Smooth muscle cell (in vitro differentiated cells): ENCODE results near the gene MLLT3. TPM values are rescaled to one million over a fixed set of nuclear protein-coding genes. Genes with fewer than 3 reads are reported as not detected.

Experiments
- DNase-seq: peaks from one replicate; lab custom pipeline; 2025; ENCODE audit not compliant: unreplicated experiment; lab: John Stamatoyannopoulos, UW
- H2AFZ ChIP-seq: fragments of 200-600 bp; sonication (generic); 2 replicates; pipeline ENCODE4 v1.6.0; 2016; ENCODE audit warnings: antibody characterized with exemption, low read depth, mild to moderate bottlenecking
- H3F3A ChIP-seq: fragments of 200-600 bp; sonication (generic); 2 replicates; pipeline ENCODE4 v1.6.0; 2017; ENCODE audit warnings: antibody characterized with exemption, low read depth
- H3K27ac ChIP-seq: fragments of 200-600 bp; sonication (generic); 2 replicates; pipeline ENCODE4 v1.5.1; 2016; ENCODE audit warnings: low read depth, mild to moderate bottlenecking
- H3K27me3 ChIP-seq: fragments of 200-600 bp; sonication (generic); 2 replicates; pipeline ENCODE4 v1.6.1; 2016; ENCODE audit warnings: low read depth, mild to moderate bottlenecking
- H3K36me3 ChIP-seq: fragments of 200-600 bp; sonication (generic); 2 replicates; pipeline ENCODE4 v1.5.1; 2016; ENCODE audit warnings: low read depth
- H3K4me1 ChIP-seq: fragments of 200-600 bp; sonication (generic); 2 replicates; pipeline ENCODE4 v1.5.1; 2016; ENCODE audit warnings: low read depth
- H3K4me2 ChIP-seq: fragments of 200-600 bp; sonication (generic); 2 replicates; pipeline ENCODE4 v1.6.0; 2016; ENCODE audit warnings: mild to moderate bottlenecking
- H3K4me3 ChIP-seq: fragments of 200-600 bp; sonication (generic); 2 replicates; pipeline ENCODE4 v1.5.1; 2016; ENCODE audit warnings: mild to moderate bottlenecking
- H3K79me2 ChIP-seq: fragments of 200-600 bp; sonication (generic); 2 replicates; pipeline ENCODE4 v1.6.0; 2016; ENCODE audit warnings: low read depth, mild to moderate bottlenecking
- H3K9ac ChIP-seq: fragments of 200-600 bp; sonication (generic); 2 replicates; pipeline ENCODE4 v1.6.0; 2016; ENCODE audit warnings: low read depth
- H3K9me3 ChIP-seq: fragments of 200-600 bp; sonication (generic); replicated peaks from 2 replicates; pipeline ENCODE4 v1.5.1; 2016; ENCODE audit warnings: low read depth
- H4K20me1 ChIP-seq: fragments of 200-600 bp; sonication (generic); 2 replicates; pipeline ENCODE4 v1.6.0; 2016; ENCODE audit warnings: low read depth
- WGBS: methylation state at CpG from one replicate; pipeline ENCODE4 v1.1.7; 2016; ENCODE audit warnings: low lambda C conversion rate; 5-methylcytosine and 5-hydroxymethylcytosine counted together
- polyA plus RNA-seq: library from polyadenylated mRNA; unstranded; fragments of >200 nt; fragmentation: Nextera tagmentation; extraction: Ambion mirVana; gene quantifications from 2 replicates; pipeline ENCODE4 v1.2.1, GENCODE V29; 2016
- total RNA-seq: library from RNA; depleted of rRNA; stranded (reverse); fragments of >200 nt; gene quantifications from 2 replicates; pipeline ENCODE4 v1.2.3, GENCODE V29; 2014
- TF ChIP-seq, protein P1 (sequence below): fragments of 200-600 bp; sonication (generic); IDR thresholded peaks from 2 replicates; pipeline ENCODE4 v1.5.1; 2017; ENCODE audit warnings: borderline replicate concordance, mild to moderate bottlenecking, antibody characterized with exemption; ENCODE audit not compliant: insufficient read depth, poor library complexity, severe bottlenecking

Gene MLLT3
- total and polyA plus RNA-seq, 2 experiments from 2014 or later: 21.9 to 29.9 TPM

DNA sequence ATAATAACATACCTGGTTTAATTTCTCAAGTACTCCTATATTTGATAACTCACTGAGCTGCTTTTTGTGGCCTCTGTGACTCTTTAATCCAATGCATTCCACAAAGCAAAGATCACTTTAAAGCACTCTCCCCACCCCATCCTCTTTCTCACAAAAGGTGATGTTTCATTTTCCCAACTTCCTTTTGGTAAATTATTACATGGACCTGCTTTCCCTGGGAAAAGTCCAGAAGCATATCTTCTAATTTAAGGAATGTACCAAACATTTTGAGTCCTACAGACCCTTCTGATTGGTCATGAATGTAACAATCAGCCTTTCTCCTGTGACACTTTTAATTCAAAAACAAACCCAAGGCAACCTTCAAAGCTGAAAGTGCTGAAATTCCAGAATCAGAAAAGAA lies 71.1 kb downstream of the MLLT3 start:
- peaks cover 98% of the 10 kb centered on the region for H3K79me2 ChIP-seq

DNA sequence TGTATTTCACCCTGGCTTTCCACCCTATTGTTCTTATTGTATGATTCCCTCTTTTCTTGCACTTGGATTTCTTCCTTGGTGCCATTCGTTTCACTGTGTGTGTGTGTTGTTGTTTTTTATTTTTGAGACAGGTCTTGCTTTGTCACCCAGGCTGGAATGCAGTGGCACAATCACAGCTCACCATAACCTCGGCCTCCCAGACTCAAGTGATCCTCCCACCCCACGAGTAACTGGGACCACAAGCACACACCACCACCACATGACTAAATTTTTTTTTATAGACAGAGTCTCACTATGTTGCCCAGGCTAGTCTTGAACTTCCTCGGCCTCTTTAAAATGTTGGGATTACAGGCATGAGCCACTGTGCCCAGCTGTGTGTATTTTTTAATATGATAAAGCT lies 72.0 kb downstream of the MLLT3 start:
- H3F3A ChIP-seq: no peaks in the 10 kb centered on the region
- peak overlapping the region; percentile 74 for H3K27ac ChIP-seq
- H3K4me1 ChIP-seq: peaks cover 7% of the 10 kb centered on the region
- DNase-seq: no peak
- H3K79me2 ChIP-seq: peaks cover 98% of the 10 kb centered on the region
- H2AFZ ChIP-seq: no peak overlapping the region
- 68% methylated on average over 4 of the region's 4 CpGs for WGBS
- TF ChIP-seq, protein P1, sequence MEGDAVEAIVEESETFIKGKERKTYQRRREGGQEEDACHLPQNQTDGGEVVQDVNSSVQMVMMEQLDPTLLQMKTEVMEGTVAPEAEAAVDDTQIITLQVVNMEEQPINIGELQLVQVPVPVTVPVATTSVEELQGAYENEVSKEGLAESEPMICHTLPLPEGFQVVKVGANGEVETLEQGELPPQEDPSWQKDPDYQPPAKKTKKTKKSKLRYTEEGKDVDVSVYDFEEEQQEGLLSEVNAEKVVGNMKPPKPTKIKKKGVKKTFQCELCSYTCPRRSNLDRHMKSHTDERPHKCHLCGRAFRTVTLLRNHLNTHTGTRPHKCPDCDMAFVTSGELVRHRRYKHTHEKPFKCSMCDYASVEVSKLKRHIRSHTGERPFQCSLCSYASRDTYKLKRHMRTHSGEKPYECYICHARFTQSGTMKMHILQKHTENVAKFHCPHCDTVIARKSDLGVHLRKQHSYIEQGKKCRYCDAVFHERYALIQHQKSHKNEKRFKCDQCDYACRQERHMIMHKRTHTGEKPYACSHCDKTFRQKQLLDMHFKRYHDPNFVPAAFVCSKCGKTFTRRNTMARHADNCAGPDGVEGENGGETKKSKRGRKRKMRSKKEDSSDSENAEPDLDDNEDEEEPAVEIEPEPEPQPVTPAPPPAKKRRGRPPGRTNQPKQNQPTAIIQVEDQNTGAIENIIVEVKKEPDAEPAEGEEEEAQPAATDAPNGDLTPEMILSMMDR: no peak
- no peak overlapping the region for H3K4me3 ChIP-seq
- H3K9me3 ChIP-seq: no peaks in the 10 kb centered on the region
- H3K27me3 ChIP-seq: no peaks in the 10 kb centered on the region
- H3K4me2 ChIP-seq: no peak overlapping the region
- H4K20me1 ChIP-seq: peaks cover 25% of the 10 kb centered on the region
- H3K36me3 ChIP-seq: no peaks in the 10 kb centered on the region
- no peak overlapping the region for H3K9ac ChIP-seq

More for the DNA sequence above, 71.1 kb downstream of the MLLT3 start:
- no peaks in the 10 kb centered on the region for H3K36me3 ChIP-seq
- no peak overlapping the region for H3K4me3 ChIP-seq
- no peak for DNase-seq
- H2AFZ ChIP-seq: no peak overlapping the region
- H3F3A ChIP-seq: no peaks in the 10 kb centered on the region
- peak overlapping the region; percentile 74 for H3K27ac ChIP-seq
- TF ChIP-seq, protein P1: no peak
- H3K27me3 ChIP-seq: no peaks in the 10 kb centered on the region
- peaks cover 7% of the 10 kb centered on the region for H3K4me1 ChIP-seq
- peaks cover 24% of the 10 kb centered on the region for H4K20me1 ChIP-seq
- no peaks in the 10 kb centered on the region for H3K9me3 ChIP-seq
- H3K4me2 ChIP-seq: peak overlapping the region; percentile 54
- H3K9ac ChIP-seq: no peak overlapping the region

- Histone ChIP-seq H3K4me2 (no peak overlapping the region), H3K27ac (no peak overlapping the region), H3K36me3 (no peaks in the 10 kb centered on the region), H3K79me2 (peaks cover 97% of the 10 kb centered on the region), H3F3A (no peaks in the 10 kb centered on the region), H2AFZ (no peak overlapping the region), H3K9ac (no peak overlapping the region), H3K9me3 (no peaks in the 10 kb centered on the region), H3K27me3 (no peaks in the 10 kb centered on the region), H3K4me1 (peaks cover 7% of the 10 kb centered on the region), H4K20me1 (peaks cover 33% of the 10 kb centered on the region), H3K4me3 (no peak overlapping the region)
- TF ChIP-seq, protein P1: no peak
- WGBS: 94% methylated on average over 3 of the region's 3 CpGs
- no peak for DNase-seq
Measured at GRCh38 chr9:20549053-20549452, 73.2 kb downstream of the MLLT3 start.

DNA sequence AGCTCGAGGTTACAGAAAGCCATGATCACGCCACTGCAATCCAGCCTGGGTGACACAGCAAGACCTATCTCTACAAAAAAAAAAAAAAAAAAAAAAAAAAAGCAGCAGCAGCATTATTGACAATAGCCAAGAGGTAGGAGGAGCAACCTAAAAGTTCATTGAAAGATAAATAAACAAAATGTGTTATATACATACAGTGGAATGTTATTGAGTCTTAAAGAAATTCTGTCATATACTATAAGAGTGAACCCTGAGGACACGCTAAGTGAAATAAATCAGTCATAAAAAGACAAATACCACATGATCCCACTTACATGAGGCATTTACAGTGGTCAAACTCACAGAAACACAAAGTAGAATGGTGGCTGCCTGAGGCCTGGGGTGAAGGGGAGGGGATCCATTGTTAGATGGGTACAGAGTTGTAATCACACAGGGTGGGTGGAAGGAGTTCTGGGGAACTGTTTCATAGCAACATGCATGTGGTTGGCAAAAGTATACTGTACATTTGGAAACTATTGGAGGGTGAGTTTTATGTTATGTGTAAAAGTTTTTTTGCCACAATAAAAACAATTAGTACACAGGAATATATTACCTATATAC lies 77.2 kb downstream of the MLLT3 start:
- TF ChIP-seq, protein P1: no peak
- Histone ChIP-seq H2AFZ (no peak overlapping the region), H3K36me3 (no peaks in the 10 kb centered on the region)

More for the DNA sequence above, 77.2 kb downstream of the MLLT3 start:
- Histone ChIP-seq H3K9me3 (peaks cover 3% of the 10 kb centered on the region), H3K4me2 (no peak overlapping the region), H3K27ac (no peak overlapping the region), H3K4me3 (no peak overlapping the region), H3K27me3 (no peaks in the 10 kb centered on the region), H3F3A (peaks cover 4% of the 10 kb centered on the region), H3K79me2 (peaks cover 80% of the 10 kb centered on the region), H3K4me1 (no peaks in the 10 kb centered on the region), H3K9ac (no peak overlapping the region), H4K20me1 (peaks cover 31% of the 10 kb centered on the region)
- WGBS: 96% methylated on average over 3 of the region's 3 CpGs
- DNase-seq: no peak
